ENCODE results near the gene ZMYND11.

The ZMYND11 gene

GRCh38 chr10:208616-209015 is 73.4 kb downstream of the ZMYND11 start:
- H4K20me1 ChIP-seq (ENCODE audit: insufficient read depth, low read length): no peaks in the 10 kb centered on the region
- no peak overlapping the region for H3K9ac ChIP-seq (ENCODE audit: low read length)
- no peaks in the 10 kb centered on the region for H3F3A ChIP-seq (ENCODE audit: insufficient read depth, low read length)
- H3K27me3 ChIP-seq (replicated peaks; ENCODE audit: insufficient read depth, low read length): no peaks in the 10 kb centered on the region
- H3K4me3 ChIP-seq (ENCODE audit: low read length): no peak overlapping the region
- TF ChIP-seq CTCF (IDR thresholded peaks at IDR 0.05; ENCODE audit: low read length) (no peak), EZH2 (optimal IDR thresholded peaks at IDR 0.05; ENCODE audit: low read depth, low read length) (no peak), EZH2phosphoT487 (IDR thresholded peaks at IDR 0.05; ENCODE audit: low read length) (no peak)
- H3K4me1 ChIP-seq (ENCODE audit: low read length): no peaks in the 10 kb centered on the region
- H3K79me2 ChIP-seq (ENCODE audit: low read length): no peaks in the 10 kb centered on the region
- no peak overlapping the region for H3K4me2 ChIP-seq (ENCODE audit: low read depth, low read length)
- H2AFZ ChIP-seq (ENCODE audit: low read length): no peak overlapping the region
- no peak for DNase-seq
- H3K36me3 ChIP-seq (replicated peaks; ENCODE audit: insufficient read depth, low read length): no peaks in the 10 kb centered on the region; the same call in 1 of the 2 replicates
- H3K27ac ChIP-seq (ENCODE audit: low read length): no peak overlapping the region
- no peaks in the 10 kb centered on the region for H3K9me3 ChIP-seq (replicated peaks; ENCODE audit: insufficient read depth, low read length)
- H3K9me2 ChIP-seq (replicated peaks; ENCODE audit: insufficient read depth, low read length): no peaks in the 10 kb centered on the region

- no peaks in the 10 kb centered on the region for H3K9me3 ChIP-seq (replicated peaks; ENCODE audit: insufficient read depth, low read length)
- DNase-seq: no peak
- no peak overlapping the region for H3K9ac ChIP-seq (ENCODE audit: low read length)
- H3K27ac ChIP-seq (ENCODE audit: low read length): no peak overlapping the region
- no peaks in the 10 kb centered on the region for H3K4me1 ChIP-seq (ENCODE audit: low read length)
- no peaks in the 10 kb centered on the region for H4K20me1 ChIP-seq (ENCODE audit: insufficient read depth, low read length)
- no peaks in the 10 kb centered on the region for H3K27me3 ChIP-seq (replicated peaks; ENCODE audit: insufficient read depth, low read length)
- H2AFZ ChIP-seq (ENCODE audit: low read length): no peak overlapping the region
- TF ChIP-seq EZH2phosphoT487 (IDR thresholded peaks at IDR 0.05; ENCODE audit: low read length) (no peak), EZH2 (optimal IDR thresholded peaks at IDR 0.05; ENCODE audit: low read depth, low read length) (no peak)
- H3K4me2 ChIP-seq (ENCODE audit: low read depth, low read length): no peak overlapping the region
- no peaks in the 10 kb centered on the region for H3K9me2 ChIP-seq (replicated peaks; ENCODE audit: insufficient read depth, low read length)
- H3K79me2 ChIP-seq (ENCODE audit: low read length): no peaks in the 10 kb centered on the region
- H3K4me3 ChIP-seq (ENCODE audit: low read length): no peak overlapping the region
- H3F3A ChIP-seq (ENCODE audit: insufficient read depth, low read length): no peaks in the 10 kb centered on the region
- H3K36me3 ChIP-seq (replicated peaks; ENCODE audit: insufficient read depth, low read length): no peaks in the 10 kb centered on the region; the same call in 1 of the 2 replicates
These were observed 74.1 kb downstream of the ZMYND11 start for GRCh38 chr10:209357-209756.

GRCh38 chr10:210297-210696 is 75.0 kb downstream of the ZMYND11 start:
- Histone ChIP-seq H4K20me1 (ENCODE audit: insufficient read depth, low read length) (no peaks in the 10 kb centered on the region), H3K27me3 (replicated peaks; ENCODE audit: insufficient read depth, low read length) (no peaks in the 10 kb centered on the region), H3F3A (ENCODE audit: insufficient read depth, low read length) (no peaks in the 10 kb centered on the region), H2AFZ (ENCODE audit: low read length) (no peak overlapping the region), H3K9me2 (replicated peaks; ENCODE audit: insufficient read depth, low read length) (no peaks in the 10 kb centered on the region), H3K4me2 (ENCODE audit: low read depth, low read length) (no peak overlapping the region), H3K4me3 (ENCODE audit: low read length) (no peak overlapping the region), H3K36me3 (replicated peaks; ENCODE audit: insufficient read depth, low read length) (no peaks in the 10 kb centered on the region; the same call in 1 of the 2 replicates), H3K27ac (ENCODE audit: low read length) (no peak overlapping the region), H3K9me3 (replicated peaks; ENCODE audit: insufficient read depth, low read length) (no peaks in the 10 kb centered on the region), H3K9ac (ENCODE audit: low read length) (no peak overlapping the region), H3K79me2 (ENCODE audit: low read length) (no peaks in the 10 kb centered on the region), H3K4me1 (ENCODE audit: low read length) (no peaks in the 10 kb centered on the region)
- DNase-seq: no peak
- TF ChIP-seq CTCF (IDR thresholded peaks at IDR 0.05; ENCODE audit: low read length) (no peak), EZH2phosphoT487 (IDR thresholded peaks at IDR 0.05; ENCODE audit: low read length) (no peak), EZH2 (optimal IDR thresholded peaks at IDR 0.05; ENCODE audit: low read depth, low read length) (no peak)

- Histone ChIP-seq H3K4me3 (ENCODE audit: low read length) (no peak overlapping the region), H3K79me2 (ENCODE audit: low read length) (no peaks in the 10 kb centered on the region), H3K27ac (ENCODE audit: low read length) (no peak overlapping the region), H3K36me3 (replicated peaks; ENCODE audit: insufficient read depth, low read length) (no peaks in the 10 kb centered on the region; the same call in 1 of the 2 replicates), H3K27me3 (replicated peaks; ENCODE audit: insufficient read depth, low read length) (no peaks in the 10 kb centered on the region), H3K9me3 (replicated peaks; ENCODE audit: insufficient read depth, low read length) (no peaks in the 10 kb centered on the region), H3F3A (ENCODE audit: insufficient read depth, low read length) (no peaks in the 10 kb centered on the region), H3K9me2 (replicated peaks; ENCODE audit: insufficient read depth, low read length) (no peaks in the 10 kb centered on the region), H3K4me2 (ENCODE audit: low read depth, low read length) (no peak overlapping the region), H2AFZ (ENCODE audit: low read length) (no peak overlapping the region), H4K20me1 (ENCODE audit: insufficient read depth, low read length) (no peaks in the 10 kb centered on the region), H3K4me1 (ENCODE audit: low read length) (no peaks in the 10 kb centered on the region), H3K9ac (ENCODE audit: low read length) (no peak overlapping the region)
- TF ChIP-seq CTCF (IDR thresholded peaks at IDR 0.05; ENCODE audit: low read length): no peak
- TF ChIP-seq EZH2 (optimal IDR thresholded peaks at IDR 0.05; ENCODE audit: low read depth, low read length): no peak
- TF ChIP-seq EZH2phosphoT487 (IDR thresholded peaks at IDR 0.05; ENCODE audit: low read length): no peak
- DNase-seq: no peak
These were observed 80.2 kb downstream of the ZMYND11 start for GRCh38 chr10:215444-215843.
